GM12864 (cell line): ENCODE data around the gene GNAS-AS1.

Experiments used
- DNase-seq: peaks from one replicate; pipeline ENCODE4 v3.0.0-alpha.2; 2011; ENCODE audit warnings: low read depth
- H3K4me3 ChIP-seq: 2 replicates; pipeline ENCODE4 v1.5.1; 2011; ENCODE audit warnings: mild to moderate bottlenecking, low read depth, low read length, control low read depth
- CTCF ChIP-seq: IDR thresholded peaks from 2 replicates; pipeline ENCODE4 v1.5.1; 2011; ENCODE audit warnings: low read depth, mild to moderate bottlenecking, moderate library complexity, low read length, control low read depth, inconsistent platforms; ENCODE audit errors: missing control alignments

The GNAS-AS1 gene

GRCh38 chr20:58774667-58775263, 75.9 kb downstream of the GNAS-AS1 start:
- no peak for DNase-seq
- no peak for TF ChIP-seq CTCF
- H3K4me3 ChIP-seq, result no peak overlapping the region

- TF ChIP-seq CTCF, result no peak
- DNase-seq, result no peak
- H3K4me3 ChIP-seq, result no peak overlapping the region
Measured at GRCh38 chr20:58774214-58774613, 76.5 kb downstream of the GNAS-AS1 start.

GRCh38 chr20:58772786-58773185, 77.9 kb downstream of the GNAS-AS1 start:
- no peak for DNase-seq
- no peak overlapping the region for H3K4me3 ChIP-seq
- TF ChIP-seq CTCF, result no peak
